KG1 (cell line): ENCODE data around the gene LSAMP.

Source experiments
- DNase-seq: peaks from one replicate; lab custom pipeline; 2025; lab: John Stamatoyannopoulos, UW

The LSAMP gene

DNA sequence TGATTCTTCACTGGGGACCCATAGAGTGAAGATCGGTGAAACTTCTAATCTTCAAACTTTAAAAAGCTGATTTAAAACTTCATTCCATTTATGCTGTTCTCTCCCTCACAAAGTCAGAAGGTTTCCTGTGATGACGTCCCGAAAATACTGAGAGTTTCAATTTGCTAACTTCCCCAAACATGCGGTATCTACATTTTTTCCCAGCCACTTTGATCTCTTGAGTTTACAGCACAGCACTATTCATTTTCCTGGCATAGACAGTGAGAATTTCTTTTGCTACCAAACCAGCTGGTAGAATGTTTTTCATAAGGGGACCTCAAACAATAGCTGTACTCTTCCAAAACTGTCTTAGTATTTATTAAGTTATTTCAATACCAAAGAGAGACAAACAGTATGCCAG lies 156.8 kb downstream of the LSAMP start:
- DNase-seq, result no peak

DNA sequence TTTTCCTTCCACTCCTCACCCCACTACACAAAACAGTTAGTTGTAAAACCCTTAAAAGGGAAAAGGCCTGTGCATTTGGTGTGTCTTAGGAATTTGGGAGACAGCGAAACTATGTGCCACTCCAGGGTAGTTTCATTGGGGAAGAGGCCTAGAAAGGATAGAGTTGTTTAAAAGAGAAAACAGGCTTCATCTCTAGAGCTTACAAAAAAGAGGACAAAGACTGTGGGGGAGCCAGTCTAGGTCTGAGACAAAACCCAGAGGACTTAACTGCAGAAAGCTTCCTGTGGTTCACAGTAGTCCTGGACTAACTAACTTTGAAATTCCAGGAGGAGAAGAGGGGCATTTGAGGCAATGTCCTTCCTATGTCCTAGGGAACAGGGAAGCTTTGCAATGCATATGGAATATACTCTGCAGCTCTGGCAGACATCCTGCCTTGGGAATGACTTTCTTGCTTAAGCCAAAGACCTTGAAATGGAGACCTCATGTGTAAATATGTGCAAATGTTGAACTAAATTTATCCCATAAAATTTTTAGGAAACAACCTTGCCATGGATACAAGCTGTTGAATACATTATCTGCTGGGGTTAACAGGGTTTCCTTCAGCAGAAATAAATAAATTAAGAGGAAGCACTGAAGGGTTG lies 159.4 kb downstream of the LSAMP start:
- no peak for DNase-seq

DNA sequence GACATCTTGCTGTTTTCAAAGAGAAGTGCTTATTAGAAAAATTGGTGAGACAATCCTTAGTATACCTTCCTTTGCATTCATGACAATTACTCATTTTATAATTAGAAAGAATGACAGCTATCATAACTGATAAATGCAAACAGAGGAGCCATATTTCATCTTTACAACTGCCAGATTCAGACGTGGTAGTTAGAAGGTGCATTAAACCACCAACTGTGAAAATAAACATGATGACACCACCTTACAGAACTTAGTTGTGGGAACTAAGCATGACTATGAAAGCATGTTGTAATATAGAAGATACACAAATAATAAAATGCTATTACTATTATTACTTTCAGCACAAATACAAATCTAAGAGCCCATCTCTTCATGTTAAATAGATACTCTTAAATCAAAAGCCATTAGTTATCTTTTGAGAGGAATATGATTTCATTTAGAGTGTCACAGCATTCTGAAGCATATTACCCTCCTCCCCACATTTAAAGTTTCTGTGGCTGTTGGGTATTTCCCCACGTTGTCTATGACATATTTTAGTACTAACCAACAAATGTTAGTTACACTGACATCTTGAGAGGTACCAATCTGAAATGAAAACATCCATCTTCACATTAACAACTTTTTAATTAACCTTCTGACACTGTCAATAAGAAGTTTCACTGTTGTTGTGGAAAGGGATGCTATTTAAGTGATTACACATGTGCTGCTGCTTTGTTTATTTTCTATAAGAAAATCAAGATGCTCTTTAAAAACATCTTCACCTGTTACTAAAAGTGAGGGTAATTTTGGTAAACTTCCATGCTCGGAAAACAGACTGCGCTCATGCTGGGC lies 163.8 kb downstream of the LSAMP start:
- DNase-seq, result no peak

DNA sequence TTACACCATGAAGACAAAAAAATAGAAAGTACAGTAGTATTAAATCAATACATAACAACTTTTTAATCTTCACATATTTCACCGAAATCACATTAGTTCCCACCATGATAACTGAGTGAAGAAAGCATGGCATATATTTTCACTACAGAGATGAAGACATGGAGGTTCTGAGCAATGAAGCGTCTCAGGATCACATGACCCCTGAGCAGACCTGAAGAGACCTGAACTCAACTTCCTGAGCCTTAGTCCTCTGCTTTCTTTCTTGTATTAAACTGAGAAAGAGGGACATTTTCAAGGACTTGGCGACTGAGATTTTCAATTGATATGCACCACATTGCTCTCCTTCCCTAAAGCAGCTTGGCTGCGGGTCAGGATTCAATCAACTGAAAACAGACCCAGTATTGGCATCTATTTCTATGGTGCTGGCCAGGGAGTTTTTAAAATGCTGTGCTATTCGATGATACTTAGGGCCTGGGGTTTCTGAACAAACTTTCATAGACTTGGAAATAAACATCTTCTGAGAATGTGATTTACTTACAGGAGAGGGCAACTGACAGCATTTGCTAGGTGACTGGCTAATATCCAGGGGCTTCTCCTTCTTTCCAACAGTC lies 165.1 kb downstream of the LSAMP start:
- no peak for DNase-seq

DNA sequence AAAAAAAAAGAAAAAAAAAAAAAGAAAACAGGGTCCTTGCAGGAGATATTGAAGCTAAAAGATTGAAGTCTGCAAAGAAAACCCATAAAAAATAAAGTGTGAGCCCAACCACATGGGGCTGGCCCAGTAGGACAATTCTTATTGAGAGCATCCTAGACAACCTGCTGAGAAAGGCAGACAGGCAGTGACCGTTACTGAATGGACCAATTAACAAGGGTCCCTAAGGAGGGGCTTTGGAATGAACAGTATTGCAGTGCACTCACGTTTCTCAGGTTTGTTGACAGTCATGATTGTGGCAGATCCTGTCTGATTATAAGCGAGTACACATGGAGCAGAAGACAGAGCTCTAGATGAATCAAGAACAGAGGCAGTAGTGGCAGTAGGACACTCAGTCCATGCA lies 168.6 kb downstream of the LSAMP start:
- no peak for DNase-seq

DNA sequence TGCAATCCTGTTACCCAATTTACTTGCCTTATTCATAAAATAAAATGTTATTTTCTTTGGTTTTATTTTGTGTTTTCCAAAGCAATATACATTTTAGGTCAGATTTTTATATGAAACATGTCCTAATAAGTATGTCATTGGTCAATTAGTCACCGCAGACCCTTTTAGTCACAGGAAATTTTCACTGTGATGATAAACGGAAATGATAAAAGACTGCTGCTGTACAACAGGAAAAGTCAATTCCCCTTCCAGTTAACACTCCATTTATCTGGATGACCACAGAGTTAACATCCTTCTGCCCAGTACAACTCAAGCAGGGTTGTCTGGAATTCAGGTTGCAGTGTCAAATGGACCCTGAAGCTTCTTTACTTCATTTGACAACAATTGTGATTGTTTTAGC lies 175.2 kb downstream of the LSAMP start:
- no peak for DNase-seq

DNA sequence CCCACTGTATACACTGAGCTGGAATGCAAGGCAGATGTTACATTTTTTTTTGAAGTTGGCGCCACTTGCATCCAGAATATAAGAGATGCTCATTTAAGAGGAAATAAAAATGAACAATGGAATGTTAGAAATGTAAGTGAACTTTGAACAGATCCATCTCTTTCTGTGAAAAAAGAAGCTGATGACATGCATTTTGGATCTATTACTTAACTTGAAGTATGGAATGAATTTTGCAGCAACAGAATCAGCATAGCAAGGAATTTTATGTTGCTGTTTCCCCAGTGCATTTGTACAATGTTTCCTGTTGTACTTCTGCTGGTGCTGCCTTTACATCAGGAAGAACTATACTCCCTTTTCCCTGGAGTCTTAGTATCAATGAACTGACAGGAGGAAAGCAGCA lies 178.2 kb downstream of the LSAMP start:
- DNase-seq, result no peak

DNA sequence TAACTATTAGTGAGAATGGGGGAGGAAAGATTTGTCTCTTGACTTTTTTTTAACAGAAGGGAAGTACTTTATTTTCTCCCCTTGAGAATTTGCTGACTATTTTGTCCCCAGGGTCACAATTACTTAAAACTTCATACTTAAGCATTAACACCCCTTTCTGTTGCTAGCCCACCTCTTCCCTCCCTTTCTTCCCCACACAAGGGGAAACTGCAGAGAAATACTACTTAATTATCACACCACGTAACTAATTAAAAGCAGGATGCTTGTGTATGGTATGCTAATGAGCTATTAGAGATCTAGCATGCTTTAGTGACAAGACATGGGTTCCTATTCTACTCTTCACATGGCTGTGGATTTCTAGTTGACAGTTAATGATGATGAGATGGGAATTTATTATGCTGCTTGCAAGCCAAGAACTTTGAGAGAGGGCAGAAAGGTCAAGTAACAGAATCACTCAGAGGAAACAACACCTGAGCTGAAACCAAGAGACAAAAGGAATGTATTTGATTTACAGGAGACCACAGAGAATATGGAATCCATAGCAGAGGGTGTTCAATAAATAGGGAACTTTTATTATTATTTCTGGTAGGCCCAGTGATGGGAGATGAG lies 179.2 kb downstream of the LSAMP start:
- DNase-seq, result no peak

DNA sequence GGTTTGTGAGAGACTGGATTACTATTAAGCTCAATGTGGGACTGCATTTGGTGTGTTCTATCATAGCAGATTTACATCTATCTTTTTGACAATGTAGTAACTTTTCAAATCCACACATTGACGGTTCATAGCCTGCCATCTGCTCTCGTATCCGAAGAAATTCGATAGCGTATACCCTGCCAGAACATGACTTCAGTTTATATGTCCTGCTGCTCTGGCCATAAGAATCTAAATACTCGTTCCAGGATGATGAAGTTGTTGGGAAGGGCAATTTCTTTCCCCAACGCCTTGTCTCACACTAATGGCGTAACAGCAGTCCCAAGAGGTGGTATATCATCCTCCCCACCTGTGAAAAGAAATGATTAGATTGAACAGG lies 180.0 kb downstream of the LSAMP start:
- no peak for DNase-seq

DNA sequence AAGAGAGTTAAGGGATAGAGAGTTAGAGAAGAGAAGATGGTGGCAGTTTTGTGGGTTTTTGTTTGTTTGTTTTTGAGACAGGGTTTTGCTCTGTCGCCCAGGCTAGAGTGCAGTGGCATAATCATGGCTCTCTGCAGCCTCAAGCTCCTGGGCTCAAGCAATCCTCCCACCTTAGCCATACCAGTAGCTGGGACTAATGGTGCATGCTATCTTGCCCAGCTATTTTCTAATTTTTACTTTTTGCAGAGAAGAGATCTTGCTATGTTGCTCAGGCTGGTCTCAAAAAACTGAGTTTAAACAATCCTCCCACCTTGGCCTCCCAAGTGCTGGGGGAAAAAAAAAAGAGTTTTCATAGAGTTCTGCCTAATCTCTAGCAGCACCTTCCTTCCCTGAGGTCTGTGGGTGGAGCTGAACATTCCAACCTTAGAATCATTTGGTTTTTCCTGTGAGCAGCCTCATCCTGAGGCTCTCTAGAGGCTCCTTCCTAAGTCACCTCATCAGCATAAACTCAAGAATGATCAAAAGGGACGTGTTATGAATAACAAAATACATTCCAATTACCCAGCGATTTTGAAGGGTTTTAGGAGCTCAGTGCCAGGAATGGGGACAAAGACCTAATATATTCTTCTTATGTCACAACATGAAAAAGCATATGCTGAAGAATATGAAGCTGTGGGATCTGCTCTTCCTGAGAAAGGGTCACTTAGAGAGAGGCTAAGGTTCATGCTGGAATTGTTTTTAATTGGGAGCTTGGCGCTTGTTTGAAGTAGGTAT lies 180.6 kb downstream of the LSAMP start:
- DNase-seq, result no peak

DNA sequence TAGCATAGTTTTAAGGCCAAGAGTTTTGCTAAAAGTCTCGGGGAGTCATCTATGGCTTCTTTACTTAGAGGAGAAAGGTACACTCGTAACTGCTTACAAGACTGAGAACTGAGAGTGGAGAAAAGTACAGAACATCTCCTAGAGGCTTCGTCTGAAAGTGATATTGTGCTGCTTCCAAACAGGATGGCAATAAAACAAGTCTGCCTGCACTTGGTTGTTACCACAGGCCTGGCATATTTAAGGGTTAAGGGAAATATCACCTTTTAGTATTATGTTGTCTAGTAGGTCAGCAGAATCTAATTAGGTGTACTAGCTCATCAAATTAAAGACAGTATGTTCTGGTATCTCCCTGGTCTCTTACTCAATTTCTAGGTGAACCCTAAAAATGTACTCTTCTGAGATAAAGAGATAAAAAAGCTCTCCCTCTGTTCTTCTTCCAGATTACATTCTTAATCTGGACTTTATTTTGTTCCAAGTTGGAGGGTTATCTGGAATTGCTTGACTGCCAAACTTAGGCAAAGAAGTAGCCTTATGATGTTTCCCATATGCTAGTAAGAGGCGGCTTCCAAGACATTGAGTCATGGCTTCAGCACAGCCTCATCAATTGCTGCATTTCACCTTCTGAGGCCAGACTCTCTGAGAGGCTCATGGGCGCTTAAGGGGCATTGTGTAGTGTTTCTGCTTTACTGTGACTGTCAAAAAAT lies 181.3 kb downstream of the LSAMP start:
- DNase-seq, result no peak

DNA sequence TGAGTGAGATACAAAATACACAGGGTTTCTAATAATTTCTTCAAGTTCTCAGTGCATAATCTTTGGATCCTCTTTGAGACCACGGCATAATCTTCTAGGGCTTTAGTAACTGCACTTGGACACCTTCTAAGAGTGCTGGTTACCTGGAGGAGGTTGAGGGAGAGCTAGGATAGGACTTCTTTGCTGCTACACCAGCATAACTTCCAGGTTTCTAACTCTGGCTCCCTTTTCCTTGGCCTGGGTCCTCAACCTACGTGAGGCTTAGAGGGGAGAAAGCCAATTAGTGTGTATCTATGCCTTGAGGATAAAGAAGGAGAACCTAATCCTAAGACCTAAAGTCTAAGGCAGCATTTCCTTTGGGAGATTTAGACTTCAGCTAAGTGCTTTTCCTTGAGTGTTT lies 184.8 kb downstream of the LSAMP start:
- DNase-seq, result no peak

DNA sequence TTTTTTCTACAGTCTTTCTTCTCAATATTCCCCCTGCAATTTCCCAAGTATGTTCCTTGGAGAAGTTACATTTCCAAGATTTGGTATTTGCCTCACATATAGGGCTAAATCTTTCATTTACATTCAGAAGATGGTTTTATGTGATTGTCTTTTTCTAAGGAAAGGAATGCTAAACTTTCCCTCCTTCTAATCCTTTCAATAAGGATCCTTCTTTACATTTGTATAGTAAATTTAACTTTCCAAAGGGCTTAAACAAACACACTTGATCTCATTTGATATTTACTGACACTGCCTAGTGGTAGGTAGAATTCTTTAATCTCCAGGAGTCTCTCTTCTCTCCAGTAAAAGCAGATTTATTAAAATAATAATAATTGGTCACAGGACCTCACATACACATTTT lies 185.3 kb downstream of the LSAMP start:
- no peak for DNase-seq

DNA sequence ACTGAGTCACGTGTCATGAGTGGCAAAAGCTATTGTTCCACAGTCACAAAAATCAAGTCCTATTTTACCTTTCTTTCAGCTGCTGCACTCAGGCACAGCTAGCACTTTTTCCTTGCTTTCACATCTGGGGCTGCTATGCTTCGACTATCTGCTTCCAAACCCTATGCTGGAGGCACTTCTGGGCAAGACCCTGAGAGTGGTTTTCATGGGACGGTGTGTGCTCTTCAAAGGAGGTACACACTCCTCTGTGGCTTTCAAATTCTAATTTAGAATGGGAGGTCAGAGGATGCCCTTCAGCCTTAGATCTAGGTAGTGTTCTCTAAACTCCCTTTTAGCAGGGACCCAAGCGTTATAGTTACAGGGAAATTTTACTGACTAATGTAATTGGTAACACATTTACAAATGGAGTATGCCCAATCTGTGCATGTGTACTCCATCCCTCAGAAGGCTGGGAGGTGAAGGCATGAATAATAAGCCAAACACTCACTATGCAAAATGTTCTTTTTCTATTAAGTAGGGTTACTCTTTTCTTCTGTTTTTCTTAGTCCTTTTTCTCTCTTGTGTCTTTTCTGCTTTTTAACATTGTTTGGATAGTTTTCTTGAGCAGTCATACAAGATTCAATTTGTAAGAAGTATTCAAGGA lies 188.3 kb downstream of the LSAMP start:
- DNase-seq, result no peak

DNA sequence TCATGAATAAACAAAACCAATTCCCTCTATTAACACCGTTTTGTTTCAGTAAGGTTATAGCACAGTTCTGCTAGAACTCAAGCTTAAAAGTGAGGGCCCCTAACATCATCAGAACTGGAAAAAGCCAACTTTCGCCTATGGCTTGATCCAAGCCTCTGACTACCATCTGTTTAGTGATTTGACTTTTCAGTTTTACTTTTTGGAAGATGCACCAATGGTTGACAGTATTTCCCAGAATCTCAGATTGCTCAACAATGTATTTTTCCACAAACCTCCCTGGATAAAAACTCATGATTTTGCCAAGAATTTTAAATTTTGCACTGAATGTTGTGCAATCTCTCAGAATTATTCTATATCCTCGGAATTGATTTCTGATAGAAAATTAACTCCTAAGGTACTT lies 190.7 kb downstream of the LSAMP start:
- DNase-seq, result no peak

DNA sequence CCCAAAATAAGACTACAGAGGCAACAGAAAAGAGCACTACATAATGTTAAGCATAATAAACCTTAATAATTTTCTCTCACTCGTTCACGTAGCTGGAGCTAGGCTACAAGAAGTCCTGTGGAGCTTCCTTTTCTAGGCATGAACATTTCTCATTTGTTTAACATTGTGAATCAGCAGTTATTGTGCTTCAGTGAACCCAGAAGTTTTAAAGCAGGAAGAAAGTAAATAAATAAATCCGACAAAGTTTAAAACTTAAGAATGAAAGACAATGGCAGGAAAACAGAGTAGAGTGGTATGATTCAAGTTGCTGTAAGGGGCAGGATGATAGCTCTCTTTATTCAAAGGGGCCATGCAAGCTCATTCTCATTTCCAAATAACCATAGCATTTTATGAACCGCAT lies 191.8 kb downstream of the LSAMP start:
- no peak for DNase-seq

DNA sequence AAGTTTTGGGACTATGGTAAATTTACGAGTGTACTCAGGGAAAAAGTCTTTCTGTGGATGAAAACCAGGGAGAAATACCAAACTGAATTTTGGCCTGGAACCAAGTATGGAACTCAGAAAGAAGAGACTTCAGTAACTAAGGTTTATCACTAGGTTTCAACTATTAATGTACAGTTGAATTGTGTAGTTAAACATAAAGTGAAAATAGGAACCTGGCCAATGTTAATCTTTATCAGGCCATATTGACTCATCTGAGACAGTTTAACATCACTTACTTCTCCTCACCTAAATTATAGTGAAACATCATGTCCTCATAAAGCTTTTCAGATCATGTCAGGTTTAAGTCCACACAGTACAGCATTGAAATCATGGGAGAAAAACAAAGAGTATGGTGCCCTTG lies 197.7 kb downstream of the LSAMP start:
- DNase-seq, result no peak

DNA sequence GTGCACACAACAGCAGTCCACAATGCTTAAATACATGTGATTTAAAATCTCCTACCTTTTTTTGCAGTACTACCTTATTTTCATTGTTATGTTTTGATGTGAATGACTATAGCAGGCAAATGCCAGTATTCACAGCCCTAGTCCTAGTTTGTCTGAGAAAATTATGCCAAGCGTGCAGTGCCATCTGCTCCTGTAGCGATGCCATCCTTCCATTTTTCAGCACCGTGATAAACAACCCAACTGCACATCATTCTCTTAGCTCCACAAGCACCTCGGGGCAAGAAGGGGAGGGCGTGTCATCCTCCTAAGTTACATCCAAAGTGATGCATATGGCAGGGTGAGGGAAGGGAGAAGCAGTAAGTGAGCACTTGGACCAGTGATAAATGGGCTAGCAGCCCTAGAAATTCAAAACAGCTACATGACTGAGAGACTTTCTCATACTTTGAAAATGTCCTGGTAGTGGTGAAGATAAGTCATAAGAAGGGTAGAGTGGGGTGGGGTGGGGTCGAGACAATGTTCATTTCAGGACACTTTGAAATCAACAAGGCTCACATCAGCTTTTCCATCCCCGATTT lies 198.8 kb downstream of the LSAMP start:
- DNase-seq, result no peak

DNA sequence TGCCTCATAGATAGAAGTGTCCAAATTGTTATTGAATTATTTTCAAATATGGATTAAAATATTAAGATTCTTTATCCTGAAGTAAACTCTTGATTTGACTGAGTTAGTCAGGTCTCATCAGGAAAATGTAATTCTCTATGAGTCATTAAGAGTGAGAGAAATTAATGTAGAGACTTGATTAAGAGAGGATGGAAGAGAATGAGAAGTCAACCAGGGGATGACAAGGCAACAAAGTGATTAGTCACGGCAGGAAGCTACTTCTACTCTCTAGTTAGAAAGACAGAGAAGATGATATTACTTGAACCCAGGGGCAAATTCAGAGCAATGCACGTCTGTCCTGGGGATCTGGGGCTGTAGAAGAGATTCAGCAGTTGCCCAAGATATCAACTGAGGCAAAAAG lies 202.5 kb downstream of the LSAMP start:
- no peak for DNase-seq

DNA sequence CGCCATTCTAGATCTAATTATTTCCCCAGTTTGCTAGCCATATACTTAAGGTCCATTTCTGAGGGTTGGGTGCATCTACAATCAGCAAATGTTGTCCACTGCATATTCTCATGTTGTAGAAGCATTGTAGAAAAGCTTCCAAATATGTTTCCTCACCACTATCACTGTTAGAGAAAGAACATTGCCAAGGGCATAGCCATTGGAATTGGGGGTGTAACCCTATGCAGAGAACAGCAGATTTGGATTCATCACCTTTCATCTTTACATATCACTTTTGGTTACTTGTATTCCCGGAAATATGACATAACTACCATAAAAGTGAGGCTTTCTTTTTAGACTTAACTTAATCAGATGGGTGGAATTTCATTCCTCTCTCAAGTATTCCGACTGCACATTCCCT lies 203.6 kb downstream of the LSAMP start:
- DNase-seq, result no peak

DNA sequence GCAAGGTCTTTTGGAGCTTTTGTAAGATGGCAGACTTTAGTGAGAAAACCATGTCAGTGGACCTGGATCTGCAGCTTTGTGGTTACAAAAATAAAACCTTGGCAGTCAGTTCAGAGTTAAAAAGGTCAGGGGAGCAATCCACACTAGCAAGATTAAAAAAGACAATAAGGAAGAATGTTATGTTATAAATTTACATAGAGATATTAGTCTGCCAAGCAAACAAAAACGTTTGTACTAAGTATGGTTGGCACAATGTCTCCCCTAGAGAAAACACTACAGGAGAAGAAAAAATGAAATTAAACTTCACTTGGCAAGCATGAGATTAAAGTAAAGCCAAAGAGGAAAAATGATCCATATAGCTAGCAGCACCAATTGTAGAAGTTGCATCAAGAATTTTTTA lies 205.0 kb downstream of the LSAMP start:
- DNase-seq, result no peak
